Measurements from ENCODE around the gene TTC39A. TPM values are rescaled to one million over a fixed set of nuclear protein-coding genes. Genes with fewer than 3 reads are reported as not detected.

The TTC39A gene
- total RNA-seq, 1 donor from 2014 or later = 1.4 TPM

DNA sequence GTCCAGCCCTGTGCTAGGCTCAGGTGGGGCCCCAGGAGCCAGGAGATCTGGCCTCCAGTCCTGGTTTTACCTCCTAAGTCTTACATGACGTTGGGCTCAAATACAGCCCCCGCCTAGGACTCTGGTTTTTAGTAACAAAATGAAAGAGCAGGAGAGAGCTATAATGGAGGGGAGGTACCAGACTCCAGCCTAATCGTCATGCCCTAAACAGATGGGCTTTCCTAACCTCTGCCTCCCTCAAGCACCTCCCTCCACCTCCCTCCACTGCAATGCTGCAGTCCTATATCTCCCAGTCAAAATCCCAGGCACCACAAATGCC is 28.6 kb downstream of the TTC39A start:
- Histone ChIP-seq H3K36me3 (ENCODE audit: insufficient read depth, low read length) (no peaks in the 10 kb centered on the region), H3K27ac (ENCODE audit: low read depth, low read length) (no peak overlapping the region), H3K9me3 (ENCODE audit: insufficient read depth, low read depth, low read length) (no peaks in the 10 kb centered on the region), H3K27me3 (ENCODE audit: insufficient read depth, low read length) (no peaks in the 10 kb centered on the region), H3K4me1 (ENCODE audit: insufficient read depth, low read length) (peaks cover 7% of the 10 kb centered on the region), H4K20me1 (ENCODE audit: insufficient read depth, low read length) (no peaks in the 10 kb centered on the region), H3K4me2 (ENCODE audit: low read length) (no peak overlapping the region), H3K4me3 (ENCODE audit: insufficient read depth, low read depth, low read length) (no peak overlapping the region), H3K79me2 (ENCODE audit: insufficient read depth, low read length) (no peaks in the 10 kb centered on the region), H2AFZ (ENCODE audit: low read depth, low read length) (no peak overlapping the region), H3K9ac (ENCODE audit: low read length) (no peak overlapping the region)
- no peak overlapping the region for H3K4me3 Mint-ChIP-seq (ENCODE audit: unreplicated experiment)
- H3K27me3 Mint-ChIP-seq (ENCODE audit: low read depth, unreplicated experiment) = peaks cover 12% of the 10 kb centered on the region
- no peak for DNase-seq (ENCODE audit: low read depth)
- no peak for FAIRE-seq
- no peak for TF ChIP-seq EZH2 (IDR thresholded peaks at IDR 0.05; ENCODE audit: insufficient read depth, low read length)
- no peak for TF ChIP-seq CTCF (IDR thresholded peaks at IDR 0.05; ENCODE audit: insufficient read depth, low read depth, low read length)
- H3K4me1 Mint-ChIP-seq (ENCODE audit: low read depth, unreplicated experiment) = peaks cover 10% of the 10 kb centered on the region
- peaks cover 8% of the 10 kb centered on the region for H3K36me3 Mint-ChIP-seq (ENCODE audit: low read depth, unreplicated experiment)
- no peak overlapping the region for H3K27ac Mint-ChIP-seq (ENCODE audit: unreplicated experiment)
- H3K9me3 Mint-ChIP-seq (ENCODE audit: unreplicated experiment) = peaks cover 1% of the 10 kb centered on the region

- H3K9ac ChIP-seq (ENCODE audit: low read length) = no peak overlapping the region
- H3K36me3 ChIP-seq (ENCODE audit: insufficient read depth, low read length) = no peaks in the 10 kb centered on the region
- DNase-seq (ENCODE audit: low read depth) (no peak), FAIRE-seq (no peak)
- H3K79me2 ChIP-seq (ENCODE audit: insufficient read depth, low read length) = no peaks in the 10 kb centered on the region
- H3K4me1 ChIP-seq (ENCODE audit: insufficient read depth, low read length) = peaks cover 7% of the 10 kb centered on the region
- no peak overlapping the region for H2AFZ ChIP-seq (ENCODE audit: low read depth, low read length)
- no peaks in the 10 kb centered on the region for H3K27me3 ChIP-seq (ENCODE audit: insufficient read depth, low read length)
- no peak overlapping the region for H3K4me2 ChIP-seq (ENCODE audit: low read length)
- no peak for TF ChIP-seq CTCF (IDR thresholded peaks at IDR 0.05; ENCODE audit: insufficient read depth, low read depth, low read length)
- H3K9me3 Mint-ChIP-seq (ENCODE audit: unreplicated experiment) = peaks cover 1% of the 10 kb centered on the region
- H3K4me3 ChIP-seq (ENCODE audit: insufficient read depth, low read depth, low read length) = no peak overlapping the region
- H3K4me1 Mint-ChIP-seq (ENCODE audit: low read depth, unreplicated experiment) = peaks cover 10% of the 10 kb centered on the region
- H3K27ac Mint-ChIP-seq (ENCODE audit: unreplicated experiment) = no peak overlapping the region
- H3K36me3 Mint-ChIP-seq (ENCODE audit: low read depth, unreplicated experiment) = peaks cover 8% of the 10 kb centered on the region
- H3K27ac ChIP-seq (ENCODE audit: low read depth, low read length) = no peak overlapping the region
- H3K27me3 Mint-ChIP-seq (ENCODE audit: low read depth, unreplicated experiment) = peaks cover 12% of the 10 kb centered on the region
- H3K4me3 Mint-ChIP-seq (ENCODE audit: unreplicated experiment) = no peak overlapping the region
- H4K20me1 ChIP-seq (ENCODE audit: insufficient read depth, low read length) = no peaks in the 10 kb centered on the region
- no peaks in the 10 kb centered on the region for H3K9me3 ChIP-seq (ENCODE audit: insufficient read depth, low read depth, low read length)
Measured at GRCh38 chr1:51301152-51301843, 29.1 kb downstream of the TTC39A start.

DNA sequence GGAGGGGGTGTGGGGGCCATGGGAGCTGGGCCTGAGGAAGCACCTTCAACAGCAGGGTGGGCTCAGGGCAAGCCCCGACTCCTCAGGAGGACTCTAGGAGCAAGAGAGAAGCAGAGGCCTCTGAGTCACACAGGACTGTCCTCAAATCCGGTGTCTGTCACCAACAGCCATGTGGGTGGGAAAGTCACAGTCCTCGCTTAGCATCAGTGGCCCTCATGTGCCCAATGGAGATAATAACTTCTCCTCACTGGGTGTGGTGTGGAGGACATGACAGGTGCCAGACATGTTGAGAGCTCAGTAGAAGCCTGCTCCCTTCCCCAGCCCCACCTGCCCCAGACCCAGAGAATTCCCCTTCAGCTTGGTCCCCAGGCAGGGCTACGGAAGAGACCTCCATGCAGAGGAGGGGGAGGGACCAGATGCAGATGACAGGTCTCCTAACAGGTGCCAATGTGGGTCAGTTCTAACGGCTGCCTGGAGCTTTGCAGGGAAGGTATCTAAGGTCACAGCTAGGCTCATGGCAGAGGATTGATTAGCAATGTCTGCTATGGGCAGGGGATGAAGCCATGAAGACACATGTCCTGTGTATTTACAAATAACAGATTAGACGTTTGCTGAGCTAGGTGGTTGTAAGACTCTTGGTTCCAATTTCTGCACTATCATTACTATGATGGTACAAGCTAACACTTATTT is 30.2 kb downstream of the TTC39A start:
- Mint-ChIP-seq H3K4me1 (ENCODE audit: low read depth, unreplicated experiment) (peaks cover 7% of the 10 kb centered on the region), H3K4me3 (ENCODE audit: unreplicated experiment) (no peak overlapping the region), H3K27ac (ENCODE audit: unreplicated experiment) (no peak overlapping the region), H3K9me3 (ENCODE audit: unreplicated experiment) (peaks cover 1% of the 10 kb centered on the region), H3K27me3 (ENCODE audit: low read depth, unreplicated experiment) (peaks cover 12% of the 10 kb centered on the region), H3K36me3 (ENCODE audit: low read depth, unreplicated experiment) (peaks cover 8% of the 10 kb centered on the region)
- no peak for FAIRE-seq
- H3K36me3 ChIP-seq (ENCODE audit: insufficient read depth, low read length) = no peaks in the 10 kb centered on the region
- no peak overlapping the region for H3K4me2 ChIP-seq (ENCODE audit: low read length)
- DNase-seq (ENCODE audit: low read depth) = no peak
- TF ChIP-seq CTCF (IDR thresholded peaks at IDR 0.05; ENCODE audit: insufficient read depth, low read depth, low read length) (no peak), EZH2 (IDR thresholded peaks at IDR 0.05; ENCODE audit: insufficient read depth, low read length) (no peak)
- H4K20me1 ChIP-seq (ENCODE audit: insufficient read depth, low read length) = no peaks in the 10 kb centered on the region
- no peaks in the 10 kb centered on the region for H3K9me3 ChIP-seq (ENCODE audit: insufficient read depth, low read depth, low read length)
- no peak overlapping the region for H3K27ac ChIP-seq (ENCODE audit: low read depth, low read length)
- peaks cover 7% of the 10 kb centered on the region for H3K4me1 ChIP-seq (ENCODE audit: insufficient read depth, low read length)
- H3K9ac ChIP-seq (ENCODE audit: low read length) = no peak overlapping the region
- H3K79me2 ChIP-seq (ENCODE audit: insufficient read depth, low read length) = no peaks in the 10 kb centered on the region
- no peaks in the 10 kb centered on the region for H3K27me3 ChIP-seq (ENCODE audit: insufficient read depth, low read length)
- no peak overlapping the region for H3K4me3 ChIP-seq (ENCODE audit: insufficient read depth, low read depth, low read length)
- H2AFZ ChIP-seq (ENCODE audit: low read depth, low read length) = no peak overlapping the region
